OCI-LY3 (cell line): ENCODE data around the gene OR4C16.

Source experiments
- CTCF ChIP-seq: fragments of 200-600, 300-600 bp; sonication (generic); IDR thresholded peaks from 2 replicates; pipeline ENCODE4 v1.5.1; 2014; ENCODE audit warnings: antibody characterized with exemption, low read length, low read depth
- EZH2phosphoT487 ChIP-seq: fragments of 200-600 bp; shearing (Covaris generic); IDR thresholded peaks from 2 replicates; pipeline ENCODE4 v1.6.1; 2018; ENCODE audit warnings: antibody characterized with exemption, mixed run types, low read depth

- TF ChIP-seq CTCF (no peak), EZH2phosphoT487 (no peak)
Observed at GRCh38 chr11:55572548-55572947, 620 bp downstream of the OR4C16 start.
